Lower leg skin (tissue), 4 donors: ENCODE measurements around the gene BCL2L11. TPM values are rescaled to one million over a fixed set of nuclear protein-coding genes. Genes with fewer than 3 reads are reported as not detected.

ENCODE experiments used
- DNase-seq, 2 donors: peaks; one replicate each; pipeline ENCODE4 v3.0.0-alpha.2; 2019; ENCODE audit warnings: low spot score in 2 of 2
- H3K4me3 ChIP-seq: fragments of 200-600 bp; sonication (generic); 2 replicates; pipeline ENCODE4 v1.5.1; 2017; ENCODE audit warnings: mild to moderate bottlenecking, low read depth; ENCODE audit not compliant: poor library complexity, severe bottlenecking
- POLR2A ChIP-seq, 2 donors: fragments of 450-650 bp; IDR thresholded peaks; one replicate each; pipeline ENCODE4 v1.6.1; 2016 to 2017; ENCODE audit warnings: antibody characterized with exemption in 2 of 2, mild to moderate bottlenecking in 1 of 2, moderate library complexity in 1 of 2
- WGBS, 2 donors: methylation state at CpG; one replicate each; pipeline ENCODE4 v1.1.5; 2018; 5-methylcytosine and 5-hydroxymethylcytosine counted together
- intact Hi-C: fragments of 100-400 bp; cut with DNase I; formaldehyde crosslinking; loops from one replicate; pipeline ENCODE4 v1.15.0; 2023; ENCODE audit warnings: low total_unique reads
- total RNA-seq, 4 donors: library from RNA; depleted of rRNA; stranded (reverse); fragments of >200 nt; gene quantifications; one replicate each; pipeline ENCODE4 v1.1.0, GENCODE V29; 2016
- TF ChIP-seq, protein P1 (sequence below), 3 donors: fragments of 450-650 bp; IDR thresholded peaks; one replicate each; pipeline ENCODE4 v1.5.1; 2016; ENCODE audit warnings: antibody characterized with exemption in 3 of 3, mild to moderate bottlenecking in 3 of 3, moderate library complexity in 2 of 3

BCL2L11 gene
- total RNA-seq, 4 donors from 2014 or later, result 5.4 to 17.2 (median 13.2) TPM

DNA sequence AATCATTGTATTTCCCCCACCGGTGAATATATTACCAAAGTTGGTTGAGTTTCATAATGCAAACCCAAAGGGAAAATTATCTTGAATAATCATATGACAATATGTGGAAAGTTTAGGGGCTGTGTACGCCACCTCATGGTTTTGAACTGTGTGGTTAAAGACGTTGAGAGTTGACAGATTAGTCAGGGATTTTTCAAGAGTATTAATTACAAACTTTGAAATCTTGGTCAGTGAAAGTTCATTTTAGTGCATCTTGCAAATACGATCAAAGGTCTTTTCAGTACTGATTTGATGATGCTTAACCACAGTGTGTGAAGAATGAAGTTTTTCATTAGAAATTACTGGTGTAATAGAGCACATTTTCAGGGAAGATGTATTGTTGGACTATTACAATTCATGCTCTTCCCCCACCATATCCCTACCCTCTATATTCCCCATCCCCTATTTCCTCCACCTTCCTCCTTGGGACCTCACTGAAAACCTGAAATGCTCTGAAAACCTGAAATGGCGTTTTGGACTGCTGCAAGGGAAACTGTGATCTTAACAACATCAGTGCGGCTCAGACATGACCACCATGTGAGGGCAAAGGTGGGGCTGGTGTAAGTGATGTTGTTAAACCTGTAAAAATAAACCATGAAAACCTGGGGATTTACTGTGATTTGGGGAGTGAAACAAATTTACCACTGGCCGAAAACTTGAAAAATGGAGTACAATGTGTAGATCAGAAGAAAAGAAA lies 4.5 kb upstream of the BCL2L11 start:
- intact Hi-C loops, result no loop called here
- no peak for TF ChIP-seq POLR2A (IDR thresholded peaks at IDR 0.05)
- TF ChIP-seq, protein P1, sequence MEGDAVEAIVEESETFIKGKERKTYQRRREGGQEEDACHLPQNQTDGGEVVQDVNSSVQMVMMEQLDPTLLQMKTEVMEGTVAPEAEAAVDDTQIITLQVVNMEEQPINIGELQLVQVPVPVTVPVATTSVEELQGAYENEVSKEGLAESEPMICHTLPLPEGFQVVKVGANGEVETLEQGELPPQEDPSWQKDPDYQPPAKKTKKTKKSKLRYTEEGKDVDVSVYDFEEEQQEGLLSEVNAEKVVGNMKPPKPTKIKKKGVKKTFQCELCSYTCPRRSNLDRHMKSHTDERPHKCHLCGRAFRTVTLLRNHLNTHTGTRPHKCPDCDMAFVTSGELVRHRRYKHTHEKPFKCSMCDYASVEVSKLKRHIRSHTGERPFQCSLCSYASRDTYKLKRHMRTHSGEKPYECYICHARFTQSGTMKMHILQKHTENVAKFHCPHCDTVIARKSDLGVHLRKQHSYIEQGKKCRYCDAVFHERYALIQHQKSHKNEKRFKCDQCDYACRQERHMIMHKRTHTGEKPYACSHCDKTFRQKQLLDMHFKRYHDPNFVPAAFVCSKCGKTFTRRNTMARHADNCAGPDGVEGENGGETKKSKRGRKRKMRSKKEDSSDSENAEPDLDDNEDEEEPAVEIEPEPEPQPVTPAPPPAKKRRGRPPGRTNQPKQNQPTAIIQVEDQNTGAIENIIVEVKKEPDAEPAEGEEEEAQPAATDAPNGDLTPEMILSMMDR (IDR thresholded peaks at IDR 0.05), result no peak
- DNase-seq, result no peak
- WGBS, 2 donors, result 53 to 70% methylated on average over 7 of the region's 7 CpGs
- H3K4me3 ChIP-seq, result no peak overlapping the region

DNA sequence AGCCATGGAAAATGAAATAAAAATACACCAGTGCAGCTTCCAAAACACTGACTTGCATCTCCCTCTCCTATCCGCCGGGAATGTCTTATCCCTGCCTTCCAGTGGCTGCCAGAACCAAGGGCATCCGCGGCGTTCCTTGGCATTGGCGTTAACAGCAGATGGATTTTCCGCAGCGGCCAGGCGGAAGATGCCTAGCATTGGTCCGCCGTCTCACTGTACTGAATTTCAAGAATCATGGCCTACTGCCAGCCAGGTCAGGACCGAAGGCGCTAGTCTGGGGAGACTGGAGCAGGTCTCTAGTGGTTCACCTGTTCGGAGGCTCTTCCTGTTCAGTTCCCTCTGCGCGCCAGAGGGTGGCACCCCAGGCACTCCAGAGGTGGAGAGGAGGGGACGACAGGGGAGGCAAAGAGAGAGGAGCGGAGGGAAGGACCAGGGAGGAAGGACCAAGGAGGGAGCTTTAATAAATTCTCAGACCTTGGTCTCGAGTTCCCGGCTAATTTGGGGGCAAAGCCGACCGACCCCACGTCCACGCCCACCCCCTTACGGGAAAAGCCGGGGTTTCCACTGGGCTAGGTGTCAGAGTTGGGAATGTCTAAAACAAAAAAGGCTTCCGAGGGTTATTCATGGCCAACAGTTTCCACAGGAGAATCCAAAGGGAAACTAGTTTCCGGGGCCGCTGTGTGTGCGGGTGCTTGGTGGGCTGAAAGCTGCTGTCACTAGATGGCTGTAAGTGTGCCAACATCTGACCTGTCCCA lies 3.7 kb upstream of the BCL2L11 start:
- H3K4me3 ChIP-seq, result no peak overlapping the region
- WGBS, 2 donors, result 3 to 4% methylated on average over 30 of the region's 30 CpGs
- intact Hi-C loops, result no loop called here
- TF ChIP-seq POLR2A (IDR thresholded peaks at IDR 0.05), result no peak
- TF ChIP-seq, protein P1 (IDR thresholded peaks at IDR 0.05), result peak in 1 of 3 donors; percentile 80
- peak; percentile 65 to 92 for DNase-seq

DNA sequence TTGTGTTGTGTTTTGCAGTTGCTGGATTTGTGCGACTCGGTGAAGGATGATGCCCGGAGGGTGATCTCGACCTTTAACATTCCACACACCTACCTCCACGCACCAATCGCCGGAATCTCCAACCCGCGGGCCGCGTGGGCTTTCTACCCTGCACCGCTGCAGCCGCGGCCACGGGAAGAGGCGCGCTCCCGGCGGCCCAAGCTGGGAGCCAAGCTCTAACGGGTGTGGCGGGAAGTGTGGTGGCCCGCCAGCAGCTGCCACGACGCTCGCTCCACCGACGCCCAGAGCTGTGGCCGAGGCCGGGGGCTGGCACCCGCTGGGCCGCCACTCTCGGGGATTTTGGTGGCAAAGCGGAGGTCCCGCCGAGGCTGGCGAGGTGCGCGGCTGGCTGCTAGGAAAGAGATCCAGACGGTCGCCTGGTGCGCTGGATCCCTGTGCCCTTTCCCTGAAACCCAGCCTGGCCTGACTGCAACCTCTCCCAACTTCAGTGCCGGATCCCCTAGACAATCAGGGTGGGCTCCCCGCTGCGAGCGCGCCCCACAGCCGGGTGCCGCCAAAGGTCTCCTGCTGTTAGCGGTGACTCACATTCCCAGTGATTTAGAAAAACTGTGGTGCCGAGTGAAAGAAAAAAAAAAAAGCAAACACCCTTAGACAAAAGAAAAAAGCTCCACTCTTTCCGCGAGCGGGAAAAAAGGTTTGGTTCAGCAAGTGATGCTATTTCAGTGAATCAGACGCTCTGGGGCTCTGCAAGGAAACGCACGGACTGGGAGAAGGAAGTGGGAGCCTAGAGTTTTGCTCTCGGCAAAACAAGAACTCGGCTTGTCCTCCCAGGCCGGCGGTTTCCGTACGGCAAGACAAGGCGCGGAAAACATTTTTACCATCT lies 2.9 kb upstream of the BCL2L11 start:
- peak in 1 of 2 donors; percentile 88 for DNase-seq

DNA sequence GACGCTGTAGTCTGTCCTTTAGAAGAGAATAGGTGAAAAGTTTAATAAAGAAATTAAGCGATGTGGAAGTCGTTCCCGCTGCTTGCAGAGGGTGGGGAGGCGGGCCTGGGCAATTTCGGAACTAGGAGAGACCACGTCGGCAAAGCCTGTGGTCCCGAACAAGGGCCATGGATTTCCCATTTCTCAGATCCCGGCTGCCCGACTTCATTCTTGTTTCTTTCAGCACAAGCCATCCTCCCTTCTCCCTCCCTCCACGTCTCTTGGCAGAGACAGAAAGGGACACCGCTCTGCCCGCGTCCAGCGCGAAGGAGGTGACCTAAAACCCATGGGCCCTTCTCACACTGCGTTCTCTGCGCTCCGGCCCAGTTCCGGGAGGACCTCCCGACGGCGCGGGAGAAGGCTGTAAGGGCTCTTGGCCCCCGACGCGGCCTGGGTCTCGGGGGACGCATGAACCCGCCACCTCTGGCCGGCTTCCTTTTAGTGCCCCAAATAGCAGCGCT lies 2.2 kb upstream of the BCL2L11 start:
- TF ChIP-seq, protein P1 (IDR thresholded peaks at IDR 0.05), result no peak
- TF ChIP-seq POLR2A (IDR thresholded peaks at IDR 0.05), result no peak
- intact Hi-C loops, result no loop called here
- DNase-seq, result peak in 1 of 2 donors; percentile 88
- WGBS, 2 donors, result 15 to 22% methylated on average over 25 to 33 of the region's 33 CpGs
- H3K4me3 ChIP-seq, result no peak overlapping the region

More for the DNA sequence above, 2.9 kb upstream of the BCL2L11 start:
- intact Hi-C loops, result no loop called here
- 4 to 5% methylated on average over 32 to 36 of the region's 64 CpGs for WGBS, 2 donors
- H3K4me3 ChIP-seq, result no peak overlapping the region
- TF ChIP-seq, protein P1 (IDR thresholded peaks at IDR 0.05), result no peak
- no peak for TF ChIP-seq POLR2A (IDR thresholded peaks at IDR 0.05)

DNA sequence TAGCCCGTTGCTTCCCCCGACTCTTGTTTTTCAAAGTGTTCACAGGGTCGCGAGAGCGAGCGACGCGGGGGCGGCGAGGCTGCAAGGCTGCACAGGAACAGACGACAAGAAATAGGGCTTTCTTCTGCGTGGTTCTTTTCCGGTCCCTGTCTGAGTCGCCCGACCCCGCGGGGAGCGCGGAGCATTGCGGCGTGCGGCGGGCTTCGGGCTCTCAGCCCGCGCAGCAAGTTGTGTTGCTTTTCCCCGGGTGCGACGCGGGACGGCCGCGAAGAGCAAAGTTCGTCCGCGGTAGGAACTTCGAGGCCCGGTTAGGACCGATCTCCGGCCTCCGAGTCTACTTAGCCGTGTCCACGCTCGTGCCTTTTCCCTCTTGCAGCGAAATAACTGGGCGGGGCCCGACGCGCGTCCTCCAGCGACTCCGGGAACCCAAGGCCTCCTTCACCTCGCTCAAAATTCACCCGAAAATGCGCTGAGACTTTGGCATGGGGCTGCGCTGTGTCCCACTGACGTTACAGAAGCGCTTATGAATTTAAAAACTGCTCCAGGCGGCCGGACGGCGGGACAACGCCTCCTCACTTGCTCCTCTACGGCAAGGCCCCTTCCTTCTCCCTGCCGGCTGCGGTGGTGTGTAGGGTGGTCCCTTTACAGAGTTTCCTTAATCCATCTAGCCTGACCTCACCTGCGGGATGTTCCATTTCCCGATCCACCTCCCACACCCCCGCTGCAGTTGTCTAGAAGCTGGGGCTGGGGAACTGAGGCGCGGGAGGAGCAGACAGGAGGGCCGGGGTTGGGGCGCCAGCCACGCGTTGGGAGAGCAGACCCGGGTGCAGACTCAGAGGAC lies 1.5 kb upstream of the BCL2L11 start:
- intact Hi-C loops, result no loop called here
- TF ChIP-seq, protein P1 (IDR thresholded peaks at IDR 0.05), result no peak
- no peak for TF ChIP-seq POLR2A (IDR thresholded peaks at IDR 0.05)
- no peak for DNase-seq

More for the DNA sequence above, 1.5 kb upstream of the BCL2L11 start:
- H3K4me3 ChIP-seq, result no peak overlapping the region
- 17 to 20% methylated on average over 68 to 76 of the region's 76 CpGs for WGBS, 2 donors
